Activated naive CD8-positive, alpha-beta T cell treated with anti-CD3 and anti-CD28 coated beads for 36 hours (primary cell): ENCODE measurements around the gene ALDH3A1. TPM values are rescaled to one million over a fixed set of nuclear protein-coding genes. Genes with fewer than 3 reads are reported as not detected.
A peak's percentile ranks its signal among the peaks of the same experiment; 100 is the strongest.

Experiments used
- DNase-seq: peaks from one replicate; pipeline ENCODE4 v3.0.0; 2021
- H3K27ac Mint-ChIP-seq: one replicate; pipeline ENCODE4 v1.8.0; 2022; ENCODE audit warnings: mild to moderate bottlenecking, moderate library complexity, mixed read lengths
- H3K27me3 Mint-ChIP-seq: one replicate; pipeline ENCODE4 v1.8.0; 2022; ENCODE audit warnings: mild to moderate bottlenecking, mixed read lengths
- H3K36me3 Mint-ChIP-seq: one replicate; pipeline ENCODE4 v1.8.0; 2021; ENCODE audit warnings: mild to moderate bottlenecking, mixed read lengths
- H3K4me1 Mint-ChIP-seq: one replicate; pipeline ENCODE4 v1.8.0; 2021; ENCODE audit warnings: mixed read lengths
- H3K4me3 Mint-ChIP-seq: one replicate; pipeline ENCODE4 v1.8.0; 2022; ENCODE audit warnings: mild to moderate bottlenecking, moderate library complexity, mixed read lengths
- H3K9me3 Mint-ChIP-seq: one replicate; pipeline ENCODE4 v1.8.0; 2022; ENCODE audit warnings: mixed read lengths
- total RNA-seq, 2 experiments: library from RNA; stranded (reverse); gene quantifications; one replicate each; pipeline ENCODE4 v1.2.3, GENCODE V29; 2021

Gene ALDH3A1
- total RNA-seq, 2 experiments from 2014 or later: 0.34 to 0.47 TPM

DNA sequence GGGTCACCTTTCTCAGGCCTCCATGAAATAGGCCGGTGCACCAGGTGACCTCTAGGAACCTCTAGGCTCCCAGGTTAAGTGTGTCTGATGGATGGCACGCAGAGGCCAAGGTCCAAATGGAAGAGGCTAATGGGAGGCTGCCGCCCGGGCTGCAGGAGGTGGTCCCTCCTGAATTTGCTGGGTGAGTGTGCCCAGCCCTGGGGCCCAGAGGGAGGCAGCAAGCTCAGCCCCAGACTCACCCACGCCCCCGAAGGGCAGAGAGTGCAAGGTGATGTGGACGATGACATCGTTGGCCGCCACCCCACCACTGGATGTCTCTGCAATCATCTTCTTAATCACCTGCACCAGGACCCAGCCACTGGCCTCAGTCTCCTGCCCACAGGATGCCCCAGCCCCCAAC, 9.3 kb downstream of the ALDH3A1 start:
- H3K4me1 Mint-ChIP-seq: no peaks in the 10 kb centered on the region
- H3K4me3 Mint-ChIP-seq: no peak overlapping the region
- no peak for DNase-seq
- no peaks in the 10 kb centered on the region for H3K36me3 Mint-ChIP-seq
- H3K27ac Mint-ChIP-seq: no peak overlapping the region
- no peaks in the 10 kb centered on the region for H3K9me3 Mint-ChIP-seq
- no peaks in the 10 kb centered on the region for H3K27me3 Mint-ChIP-seq

DNA sequence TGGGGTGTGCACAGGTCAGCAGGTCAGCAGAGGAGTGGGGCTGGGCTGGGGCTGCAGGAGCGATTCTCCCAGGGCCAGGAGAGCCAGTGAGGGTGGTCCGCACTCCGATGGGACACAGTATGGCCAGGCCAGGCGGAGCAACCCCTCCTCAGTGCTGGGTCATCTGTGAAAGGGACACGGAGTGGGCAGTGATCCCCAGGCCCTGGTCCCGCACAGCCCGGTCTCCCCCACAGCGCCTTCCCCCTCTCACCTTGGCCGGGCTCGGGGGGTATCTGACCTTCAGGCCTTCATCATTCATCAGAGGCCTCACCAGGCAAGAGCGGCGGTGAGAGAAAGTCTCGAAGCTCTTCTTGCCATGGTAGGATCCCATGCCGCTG, 10.0 kb downstream of the ALDH3A1 start:
- no peak overlapping the region for H3K4me3 Mint-ChIP-seq
- no peak for DNase-seq
- no peaks in the 10 kb centered on the region for H3K36me3 Mint-ChIP-seq
- H3K4me1 Mint-ChIP-seq: no peaks in the 10 kb centered on the region
- no peaks in the 10 kb centered on the region for H3K9me3 Mint-ChIP-seq
- no peaks in the 10 kb centered on the region for H3K27me3 Mint-ChIP-seq
- H3K27ac Mint-ChIP-seq: no peak overlapping the region

DNA sequence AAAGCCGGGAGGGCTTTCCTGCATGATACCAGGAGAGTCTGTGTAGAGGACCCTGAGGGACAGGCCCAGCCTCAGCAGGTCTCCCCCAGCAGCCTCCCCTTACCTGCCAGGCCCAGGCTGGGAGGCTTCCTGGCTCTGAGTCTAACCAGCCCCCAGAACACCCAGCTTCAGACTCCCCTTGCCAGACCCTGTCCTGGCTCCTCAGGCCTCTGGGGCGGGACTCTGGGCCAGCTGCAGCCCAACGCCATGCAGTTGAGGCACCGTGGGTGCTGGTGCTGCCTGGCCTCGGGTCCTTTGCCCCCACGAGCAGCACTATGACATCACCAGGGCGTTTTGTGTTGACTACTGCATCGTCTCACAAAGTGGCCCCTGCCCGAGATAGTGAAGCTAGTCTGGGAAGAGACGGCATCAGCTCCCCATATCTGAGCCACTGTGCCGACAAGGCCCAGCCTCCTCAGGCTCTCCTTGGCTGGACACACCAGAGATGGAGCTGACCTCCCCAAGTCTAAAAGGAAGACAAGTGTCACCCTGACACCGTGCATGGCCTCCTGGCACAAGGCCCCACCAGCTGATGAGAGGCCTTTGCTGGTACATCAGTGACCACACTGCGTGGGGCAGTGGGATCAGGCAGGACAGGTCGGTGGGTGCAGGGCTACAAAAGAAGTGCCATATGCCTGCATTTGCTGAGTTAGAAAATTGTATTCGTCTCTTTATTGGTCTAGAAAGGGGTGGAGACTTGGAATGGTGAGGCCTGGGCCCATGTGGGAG, 10.6 kb downstream of the ALDH3A1 start:
- Mint-ChIP-seq H3K27ac (no peak overlapping the region), H3K4me1 (no peaks in the 10 kb centered on the region), H3K9me3 (no peaks in the 10 kb centered on the region), H3K36me3 (no peaks in the 10 kb centered on the region), H3K27me3 (no peaks in the 10 kb centered on the region), H3K4me3 (no peak overlapping the region)
- DNase-seq: no peak

DNA sequence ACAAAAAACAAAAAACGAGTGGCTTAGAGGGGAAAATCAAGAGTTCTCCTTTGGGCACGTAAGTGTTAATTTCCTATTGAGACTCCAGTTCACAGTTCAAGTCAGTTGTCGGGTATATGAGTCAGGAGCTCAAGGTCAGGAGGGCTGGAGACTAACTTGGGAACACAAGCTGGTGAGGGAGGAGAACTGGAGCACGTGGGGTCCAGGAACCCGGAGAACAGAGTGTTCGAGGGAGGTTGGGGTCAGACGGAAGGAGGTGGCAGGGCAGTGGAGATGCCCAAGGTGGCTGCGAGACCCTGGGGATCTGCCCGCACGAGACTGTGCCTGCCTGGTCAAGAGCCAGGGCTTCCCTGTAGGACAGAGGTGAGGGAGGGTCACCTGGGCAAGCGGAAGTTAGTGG, 12.0 kb downstream of the ALDH3A1 start:
- Mint-ChIP-seq H3K27me3 (no peaks in the 10 kb centered on the region), H3K36me3 (no peaks in the 10 kb centered on the region), H3K27ac (no peak overlapping the region), H3K9me3 (no peaks in the 10 kb centered on the region), H3K4me3 (no peak overlapping the region), H3K4me1 (no peaks in the 10 kb centered on the region)
- no peak for DNase-seq

DNA sequence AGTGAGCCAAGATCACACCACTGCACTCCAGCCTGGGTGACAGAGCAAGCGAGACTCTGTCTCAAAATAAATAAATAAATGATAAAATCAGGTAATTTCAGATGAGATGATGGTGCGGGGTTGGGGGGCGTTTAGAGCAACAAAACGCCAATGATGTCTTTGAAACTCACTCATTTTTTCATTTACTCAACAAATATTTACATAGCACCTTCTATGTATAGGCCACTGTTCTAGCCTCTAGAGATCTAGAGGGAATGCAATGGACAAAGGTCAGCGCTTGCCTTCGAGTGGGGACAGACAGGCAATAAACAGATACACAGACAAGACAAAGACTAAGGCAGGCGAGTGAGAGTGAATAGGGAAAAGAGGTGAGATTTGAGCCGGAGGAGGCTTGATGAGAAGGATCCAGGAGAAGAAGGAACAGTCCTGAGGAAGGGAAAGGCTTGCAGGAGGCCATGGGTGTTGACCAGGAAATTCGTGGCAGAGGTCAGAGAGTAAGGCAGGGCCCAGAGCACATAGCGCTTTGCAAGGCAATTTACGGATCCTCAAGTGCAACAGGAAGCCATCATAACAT, 14.1 kb downstream of the ALDH3A1 start:
- H3K4me3 Mint-ChIP-seq: no peak overlapping the region
- H3K27me3 Mint-ChIP-seq: no peaks in the 10 kb centered on the region
- H3K27ac Mint-ChIP-seq: no peak overlapping the region
- H3K4me1 Mint-ChIP-seq: no peaks in the 10 kb centered on the region
- no peaks in the 10 kb centered on the region for H3K36me3 Mint-ChIP-seq
- H3K9me3 Mint-ChIP-seq: no peaks in the 10 kb centered on the region
- DNase-seq: no peak

DNA sequence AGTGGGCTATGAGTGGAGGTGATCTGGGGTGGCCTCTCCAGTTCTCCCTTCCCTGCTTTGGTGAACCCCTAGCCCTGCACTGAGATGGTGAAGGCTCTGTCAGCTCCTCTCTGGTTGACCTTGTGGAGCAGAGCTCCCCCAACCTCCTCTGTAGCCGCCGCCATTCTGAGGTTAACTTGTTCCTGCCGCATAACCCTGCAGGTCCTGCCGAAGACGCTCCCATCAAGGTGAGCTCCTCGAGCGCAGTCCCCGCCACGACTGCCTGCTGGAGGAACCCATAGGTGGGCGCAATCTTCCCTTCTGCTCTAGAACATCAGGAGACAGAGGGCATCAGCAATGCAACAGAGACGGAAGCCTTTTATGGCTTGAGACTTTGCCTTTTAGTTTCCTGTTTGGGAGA, 16.5 kb downstream of the ALDH3A1 start:
- no peaks in the 10 kb centered on the region for H3K27me3 Mint-ChIP-seq
- no peak for DNase-seq
- no peaks in the 10 kb centered on the region for H3K36me3 Mint-ChIP-seq
- no peaks in the 10 kb centered on the region for H3K9me3 Mint-ChIP-seq
- H3K4me1 Mint-ChIP-seq: no peaks in the 10 kb centered on the region
- no peak overlapping the region for H3K4me3 Mint-ChIP-seq
- no peak overlapping the region for H3K27ac Mint-ChIP-seq

DNA sequence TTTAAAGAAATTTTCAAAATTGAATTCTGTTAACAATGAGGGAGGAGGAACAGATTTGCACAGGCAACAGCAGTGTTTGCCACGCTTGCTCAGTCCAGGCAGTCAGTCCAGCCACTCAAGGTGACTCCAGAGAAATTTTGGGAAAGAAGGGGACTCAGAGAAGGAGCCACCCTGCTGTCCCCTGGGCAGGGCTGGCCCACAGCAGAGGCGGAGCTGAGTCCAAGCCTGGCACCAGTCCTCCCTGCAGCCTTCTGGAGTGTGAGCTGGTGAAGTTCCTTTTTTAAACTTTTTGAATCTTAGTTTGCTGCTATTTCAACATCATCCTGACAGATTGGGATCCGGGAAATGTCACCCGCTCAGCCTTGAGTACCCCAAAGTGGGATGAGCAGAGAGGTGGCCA, 17.3 kb downstream of the ALDH3A1 start:
- Mint-ChIP-seq H3K27me3 (no peaks in the 10 kb centered on the region), H3K4me3 (no peak overlapping the region), H3K27ac (no peak overlapping the region), H3K4me1 (no peaks in the 10 kb centered on the region), H3K9me3 (no peaks in the 10 kb centered on the region), H3K36me3 (no peaks in the 10 kb centered on the region)
- DNase-seq: no peak

DNA sequence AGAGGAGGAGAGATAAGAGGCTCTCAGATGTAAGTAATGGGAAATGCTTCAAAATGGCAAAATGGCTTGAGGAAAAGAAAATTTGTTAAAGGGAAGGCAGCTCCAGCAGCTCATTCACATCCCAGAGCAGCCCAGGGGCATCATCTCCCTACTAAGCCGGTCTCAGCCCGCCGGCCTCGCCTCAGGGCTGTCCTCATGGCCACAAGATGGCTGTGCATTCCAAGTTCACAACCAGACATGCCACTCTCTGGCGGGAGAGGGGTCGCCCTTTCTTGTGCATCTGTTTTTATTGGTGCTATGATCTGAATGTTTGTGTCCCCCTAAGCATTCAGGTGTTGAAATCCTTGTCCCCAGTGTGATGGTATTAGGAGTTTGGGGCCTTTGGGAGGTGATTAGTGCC, 18.2 kb downstream of the ALDH3A1 start:
- no peaks in the 10 kb centered on the region for H3K9me3 Mint-ChIP-seq

DNA sequence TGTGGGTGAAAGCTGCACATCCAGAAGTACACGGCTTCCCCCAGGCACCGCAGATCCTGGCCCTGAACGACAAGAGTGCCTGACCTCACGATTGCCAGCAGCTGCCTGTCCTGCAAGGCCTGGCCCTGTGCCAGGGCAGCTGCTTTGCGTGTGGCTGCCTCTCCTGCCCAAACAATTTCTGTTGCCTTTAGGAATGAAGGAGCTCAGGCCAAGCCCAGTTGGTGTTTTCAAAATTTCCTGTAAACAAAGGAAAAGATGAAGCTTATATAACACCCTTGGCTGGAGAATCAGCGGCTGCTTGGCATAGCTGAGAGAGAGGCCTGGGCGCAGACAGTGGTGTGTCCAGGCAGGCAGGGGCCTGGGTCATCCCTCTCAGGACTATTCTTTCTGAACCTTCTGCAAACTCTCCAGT, 20.0 kb downstream of the ALDH3A1 start:
- Mint-ChIP-seq H3K27me3 (no peaks in the 10 kb centered on the region), H3K4me1 (peaks cover 14% of the 10 kb centered on the region), H3K4me3 (no peak overlapping the region), H3K27ac (no peak overlapping the region), H3K36me3 (no peaks in the 10 kb centered on the region), H3K9me3 (no peaks in the 10 kb centered on the region)
- no peak for DNase-seq

More for the DNA sequence above, 18.2 kb downstream of the ALDH3A1 start:
- H3K27ac Mint-ChIP-seq: no peak overlapping the region
- H3K27me3 Mint-ChIP-seq: no peaks in the 10 kb centered on the region
- DNase-seq: no peak
- no peak overlapping the region for H3K4me3 Mint-ChIP-seq
- H3K36me3 Mint-ChIP-seq: no peaks in the 10 kb centered on the region
- peaks cover 8% of the 10 kb centered on the region for H3K4me1 Mint-ChIP-seq

DNA sequence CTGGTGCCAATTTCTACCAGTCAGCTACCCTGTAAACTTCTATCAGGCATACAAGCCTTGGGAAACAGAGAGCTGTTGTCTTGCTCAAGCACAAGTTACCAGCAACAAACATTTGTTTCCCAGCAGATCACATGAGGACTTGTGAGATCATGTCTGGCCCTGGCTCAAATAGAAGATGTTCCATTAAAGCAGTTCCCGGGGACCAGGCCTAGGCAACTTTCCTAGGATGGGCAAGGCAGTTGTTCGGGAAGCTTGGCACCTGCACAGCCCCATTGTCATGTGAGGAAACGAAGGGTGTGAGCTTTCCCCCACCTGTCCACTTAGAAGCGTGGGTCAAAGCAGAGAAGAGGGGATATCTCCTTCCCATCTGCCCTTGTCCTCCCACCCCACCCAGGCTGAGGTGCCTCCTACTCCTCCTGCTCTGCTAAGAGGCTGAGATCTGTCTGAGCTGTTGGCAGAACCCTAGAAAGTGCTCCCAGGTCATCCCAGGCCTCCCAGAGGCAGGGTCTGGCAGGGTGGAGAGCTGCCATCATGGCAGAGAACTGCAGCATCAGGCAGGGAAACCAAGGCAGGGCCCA, 20.5 kb downstream of the ALDH3A1 start:
- H3K36me3 Mint-ChIP-seq: no peaks in the 10 kb centered on the region

DNA sequence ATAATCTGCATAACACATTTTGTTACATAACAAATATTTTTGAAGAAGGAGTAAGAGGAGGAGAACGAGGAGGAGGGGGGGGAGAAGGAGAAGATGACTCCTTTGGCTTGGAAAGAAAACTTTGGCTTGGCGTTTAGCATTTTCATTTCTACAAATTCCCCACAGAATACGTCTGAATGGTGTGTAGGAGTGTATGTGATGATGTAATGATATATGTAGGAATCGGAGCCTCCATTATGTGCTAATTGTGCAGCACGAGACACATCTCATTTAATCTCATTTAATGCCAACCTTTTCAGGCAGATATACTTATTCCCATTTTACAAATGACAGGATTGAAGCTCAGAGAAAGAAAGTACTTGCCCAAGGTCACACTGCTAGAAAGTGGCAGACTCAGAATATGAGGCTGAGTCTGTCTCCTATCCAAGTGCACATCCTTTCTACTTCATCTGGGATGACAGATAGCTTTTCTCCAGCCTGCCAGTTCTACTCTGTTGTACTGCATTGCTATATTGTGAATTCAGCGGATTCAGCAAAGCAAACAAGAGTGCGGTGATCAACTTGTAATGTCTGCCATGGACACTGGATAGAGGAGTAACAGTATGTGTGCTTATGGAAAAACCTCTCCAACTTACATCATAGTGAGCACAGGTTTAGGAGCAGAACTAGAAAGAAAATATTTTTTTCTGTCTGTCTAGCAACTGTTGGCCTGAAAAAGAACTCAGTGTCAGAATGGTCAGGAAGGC, 21.3 kb downstream of the ALDH3A1 start:
- no peaks in the 10 kb centered on the region for H3K27me3 Mint-ChIP-seq
- no peak for DNase-seq
- H3K4me1 Mint-ChIP-seq: peaks cover 14% of the 10 kb centered on the region
- H3K36me3 Mint-ChIP-seq: no peaks in the 10 kb centered on the region
- H3K27ac Mint-ChIP-seq: no peak overlapping the region
- no peak overlapping the region for H3K4me3 Mint-ChIP-seq
- no peaks in the 10 kb centered on the region for H3K9me3 Mint-ChIP-seq

More for the DNA sequence above, 20.5 kb downstream of the ALDH3A1 start:
- no peak overlapping the region for H3K27ac Mint-ChIP-seq
- H3K27me3 Mint-ChIP-seq: no peaks in the 10 kb centered on the region
- peaks cover 14% of the 10 kb centered on the region for H3K4me1 Mint-ChIP-seq
- H3K9me3 Mint-ChIP-seq: no peaks in the 10 kb centered on the region
- no peak for DNase-seq
- no peak overlapping the region for H3K4me3 Mint-ChIP-seq

DNA sequence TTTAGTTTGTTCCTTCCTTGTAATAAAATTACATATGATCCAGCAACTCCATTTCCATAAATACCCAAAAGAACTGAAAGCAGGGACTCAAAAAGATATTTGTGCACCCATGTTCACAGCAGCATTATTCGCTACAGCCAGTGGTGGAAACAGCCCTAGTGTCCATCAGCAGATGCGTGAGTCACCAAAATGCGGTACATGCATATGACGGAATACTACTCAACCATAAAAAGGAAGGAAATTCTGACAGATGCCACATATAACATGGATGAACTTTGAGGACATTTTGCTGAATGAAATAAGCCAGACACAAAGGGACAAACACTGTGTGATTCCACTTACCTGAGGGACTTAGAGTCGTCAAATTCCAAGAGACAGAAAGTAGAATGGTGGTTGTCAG, 22.6 kb downstream of the ALDH3A1 start:
- Mint-ChIP-seq H3K27ac (peak overlapping the region; percentile 51), H3K9me3 (no peaks in the 10 kb centered on the region), H3K4me3 (peak overlapping the region; percentile 54), H3K4me1 (peaks cover 14% of the 10 kb centered on the region), H3K36me3 (no peaks in the 10 kb centered on the region), H3K27me3 (no peaks in the 10 kb centered on the region)
- DNase-seq: no peak

DNA sequence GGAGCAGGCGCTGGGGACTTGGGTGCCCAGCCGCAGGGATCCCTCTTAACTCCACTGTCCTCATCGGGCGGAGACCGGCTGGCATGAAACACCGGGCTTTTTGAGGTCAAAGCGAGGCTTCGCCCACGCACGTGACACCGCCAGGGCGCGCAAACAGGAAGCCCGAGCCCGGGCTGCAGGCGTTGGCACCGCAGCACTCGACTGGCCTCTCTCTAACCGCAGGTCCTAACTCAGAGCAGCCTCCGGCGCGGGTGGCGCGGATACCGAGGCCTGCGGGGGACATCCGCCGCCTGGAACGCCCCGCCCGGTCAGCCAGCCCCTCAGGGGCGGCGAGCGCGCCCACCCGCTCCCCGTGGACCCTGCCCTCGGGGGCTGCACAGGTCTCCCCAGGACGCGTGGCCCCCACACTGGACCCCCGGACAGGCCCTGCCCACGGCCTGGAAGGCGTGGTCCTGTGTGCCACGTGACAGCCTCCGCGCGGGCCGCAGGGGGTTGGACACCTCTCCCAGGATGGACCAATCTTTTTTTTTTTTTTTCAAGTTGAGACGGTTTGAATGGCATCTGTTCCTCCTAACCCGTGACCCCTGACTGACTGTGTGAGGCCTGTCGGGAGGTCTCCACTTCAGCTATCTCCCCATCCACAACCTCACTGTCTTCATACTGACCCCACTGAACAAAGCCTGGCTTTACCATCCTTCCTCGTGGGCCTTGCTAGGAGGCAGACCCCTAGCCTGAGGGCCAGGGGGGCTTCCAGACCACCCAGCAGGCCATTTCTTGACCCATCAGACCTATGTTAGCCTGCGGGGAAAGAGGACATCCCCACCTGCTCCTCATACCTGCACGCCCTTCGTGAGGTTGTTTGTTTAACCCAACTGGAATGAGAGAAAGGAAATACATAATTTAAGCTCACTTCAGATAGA, 23.3 kb downstream of the ALDH3A1 start:
- Mint-ChIP-seq H3K27ac (peak overlapping the region; percentile 51), H3K9me3 (no peaks in the 10 kb centered on the region), H3K4me3 (peak overlapping the region; percentile 54), H3K27me3 (no peaks in the 10 kb centered on the region), H3K36me3 (no peaks in the 10 kb centered on the region), H3K4me1 (peaks cover 14% of the 10 kb centered on the region)
- peak; percentile 56 for DNase-seq

DNA sequence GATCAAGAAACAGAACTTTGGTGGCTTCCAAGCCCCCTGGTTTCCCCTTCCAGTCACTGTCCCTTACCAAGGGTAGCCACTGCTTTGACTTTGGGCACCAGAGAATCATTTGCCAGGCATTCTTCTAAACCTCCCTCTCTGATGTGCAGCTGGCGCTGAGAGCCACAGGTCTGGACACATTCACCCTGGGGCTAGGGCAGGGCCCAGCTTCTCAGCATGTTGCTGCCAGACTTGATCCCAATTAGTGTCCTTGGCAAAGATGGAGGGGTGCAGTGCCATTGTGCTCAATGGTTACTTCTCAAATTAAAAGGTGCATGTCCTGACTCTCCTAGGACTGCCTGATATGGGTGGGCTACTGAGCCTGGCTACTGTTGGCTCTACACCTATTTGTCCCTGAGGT, 24.1 kb downstream of the ALDH3A1 start:
- no peaks in the 10 kb centered on the region for H3K27me3 Mint-ChIP-seq
- H3K9me3 Mint-ChIP-seq: no peaks in the 10 kb centered on the region
- H3K4me3 Mint-ChIP-seq: no peak overlapping the region
- no peak overlapping the region for H3K27ac Mint-ChIP-seq
- no peaks in the 10 kb centered on the region for H3K36me3 Mint-ChIP-seq
- H3K4me1 Mint-ChIP-seq: peaks cover 14% of the 10 kb centered on the region
- DNase-seq: no peak
